ENCODE data around the gene PNPLA3.

The PNPLA3 gene

GRCh38 chr22:43923191-43923590, 414 bp upstream of the PNPLA3 start:
- Histone ChIP-seq H3K36me3 (ENCODE audit: control insufficient read depth in 1 of 2, insufficient read depth in 2 of 2, low read length in 2 of 2) (no peaks in the 10 kb centered on the region), H3K27ac (ENCODE audit: low read depth, low read length) (no peak overlapping the region), H3K4me1 (ENCODE audit: control insufficient read depth in 1 of 2, insufficient read depth in 2 of 2, low read length in 2 of 2) (peaks cover 6 to 24% of the 10 kb centered on the region in 2 donors), H3K27me3 (ENCODE audit: control insufficient read depth in 1 of 2, insufficient read depth in 2 of 2, low read length in 2 of 2) (no peaks in the 10 kb centered on the region), H3K9ac (ENCODE audit: low read depth in 1 of 2, low read length in 2 of 2) (peak overlapping the region in 1 of 2 donors; percentile 54), H3K9me3 (ENCODE audit: control insufficient read depth in 1 of 2, low read length in 2 of 2) (no peaks in the 10 kb centered on the region), H3K4me3 (ENCODE audit: low read depth in 1 of 2, low read length in 2 of 2) (peak overlapping the region; percentile 60 to 63)

GRCh38 chr22:43924877-43925276, 1.3 kb downstream of the PNPLA3 start:
- no peaks in the 10 kb centered on the region for H3K27me3 ChIP-seq (ENCODE audit: control insufficient read depth in 1 of 2, insufficient read depth in 2 of 2, low read length in 2 of 2)
- H3K4me1 ChIP-seq (ENCODE audit: control insufficient read depth in 1 of 2, insufficient read depth in 2 of 2, low read length in 2 of 2) = peaks cover 6 to 24% of the 10 kb centered on the region in 2 donors
- peaks cover 0 to 2% of the 10 kb centered on the region in 2 donors for H3K36me3 ChIP-seq (ENCODE audit: control insufficient read depth in 1 of 2, insufficient read depth in 2 of 2, low read length in 2 of 2)
- peak overlapping the region in 1 of 2 donors; percentile 1 for H3K9ac ChIP-seq (ENCODE audit: low read depth in 1 of 2, low read length in 2 of 2)
- H3K27ac ChIP-seq (ENCODE audit: low read depth, low read length) = no peak overlapping the region
- H3K4me3 ChIP-seq (ENCODE audit: low read depth in 1 of 2, low read length in 2 of 2) = peak overlapping the region in 1 of 2 donors; percentile 37
- no peaks in the 10 kb centered on the region for H3K9me3 ChIP-seq (ENCODE audit: control insufficient read depth in 1 of 2, low read length in 2 of 2)

GRCh38 chr22:43925433-43926348, 2.1 kb downstream of the PNPLA3 start:
- Histone ChIP-seq H3K27me3 (ENCODE audit: control insufficient read depth in 1 of 2, insufficient read depth in 2 of 2, low read length in 2 of 2) (no peaks in the 10 kb centered on the region), H3K4me1 (ENCODE audit: control insufficient read depth in 1 of 2, insufficient read depth in 2 of 2, low read length in 2 of 2) (peaks cover 6 to 24% of the 10 kb centered on the region in 2 donors), H3K36me3 (ENCODE audit: control insufficient read depth in 1 of 2, insufficient read depth in 2 of 2, low read length in 2 of 2) (peaks cover 0 to 2% of the 10 kb centered on the region in 2 donors), H3K27ac (ENCODE audit: low read depth, low read length) (no peak overlapping the region), H3K9me3 (ENCODE audit: control insufficient read depth in 1 of 2, low read length in 2 of 2) (no peaks in the 10 kb centered on the region), H3K4me3 (ENCODE audit: low read depth in 1 of 2, low read length in 2 of 2) (peak overlapping the region in 1 of 2 donors; percentile 37), H3K9ac (ENCODE audit: low read depth in 1 of 2, low read length in 2 of 2) (peak overlapping the region in 1 of 2 donors; percentile 1)

- Histone ChIP-seq H3K4me1 (ENCODE audit: control insufficient read depth in 1 of 2, insufficient read depth in 2 of 2, low read length in 2 of 2) (peaks cover 6 to 24% of the 10 kb centered on the region in 2 donors), H3K36me3 (ENCODE audit: control insufficient read depth in 1 of 2, insufficient read depth in 2 of 2, low read length in 2 of 2) (peaks cover 0 to 2% of the 10 kb centered on the region in 2 donors), H3K27ac (ENCODE audit: low read depth, low read length) (no peak overlapping the region), H3K27me3 (ENCODE audit: control insufficient read depth in 1 of 2, insufficient read depth in 2 of 2, low read length in 2 of 2) (no peaks in the 10 kb centered on the region), H3K9me3 (ENCODE audit: control insufficient read depth in 1 of 2, low read length in 2 of 2) (no peaks in the 10 kb centered on the region), H3K9ac (ENCODE audit: low read depth in 1 of 2, low read length in 2 of 2) (no peak overlapping the region), H3K4me3 (ENCODE audit: low read depth in 1 of 2, low read length in 2 of 2) (no peak overlapping the region)
These were observed 2.7 kb downstream of the PNPLA3 start for GRCh38 chr22:43926349-43926710.

- Histone ChIP-seq H3K36me3 (ENCODE audit: control insufficient read depth in 1 of 2, insufficient read depth in 2 of 2, low read length in 2 of 2) (peaks cover 0 to 9% of the 10 kb centered on the region in 2 donors), H3K27ac (ENCODE audit: low read depth, low read length) (no peak overlapping the region), H3K9me3 (ENCODE audit: control insufficient read depth in 1 of 2, low read length in 2 of 2) (no peaks in the 10 kb centered on the region), H3K9ac (ENCODE audit: low read depth in 1 of 2, low read length in 2 of 2) (no peak overlapping the region), H3K4me1 (ENCODE audit: control insufficient read depth in 1 of 2, insufficient read depth in 2 of 2, low read length in 2 of 2) (peaks cover 6 to 18% of the 10 kb centered on the region in 2 donors), H3K27me3 (ENCODE audit: control insufficient read depth in 1 of 2, insufficient read depth in 2 of 2, low read length in 2 of 2) (no peaks in the 10 kb centered on the region), H3K4me3 (ENCODE audit: low read depth in 1 of 2, low read length in 2 of 2) (no peak overlapping the region)
These were observed 4.9 kb downstream of the PNPLA3 start for GRCh38 chr22:43928468-43928867.

- H3K36me3 ChIP-seq (ENCODE audit: control insufficient read depth in 1 of 2, insufficient read depth in 2 of 2, low read length in 2 of 2) = peaks cover 0 to 9% of the 10 kb centered on the region in 2 donors
- H3K27ac ChIP-seq (ENCODE audit: low read depth, low read length) = no peak overlapping the region
- H3K9ac ChIP-seq (ENCODE audit: low read depth in 1 of 2, low read length in 2 of 2) = no peak overlapping the region
- no peaks in the 10 kb centered on the region for H3K9me3 ChIP-seq (ENCODE audit: control insufficient read depth in 1 of 2, low read length in 2 of 2)
- no peak overlapping the region for H3K4me3 ChIP-seq (ENCODE audit: low read depth in 1 of 2, low read length in 2 of 2)
- peaks cover 6 to 16% of the 10 kb centered on the region in 2 donors for H3K4me1 ChIP-seq (ENCODE audit: control insufficient read depth in 1 of 2, insufficient read depth in 2 of 2, low read length in 2 of 2)
- no peaks in the 10 kb centered on the region for H3K27me3 ChIP-seq (ENCODE audit: control insufficient read depth in 1 of 2, insufficient read depth in 2 of 2, low read length in 2 of 2)
These were observed 5.3 kb downstream of the PNPLA3 start for GRCh38 chr22:43928908-43929307.

GRCh38 chr22:43931771-43932170, 8.2 kb downstream of the PNPLA3 start:
- no peaks in the 10 kb centered on the region for H3K4me1 ChIP-seq (ENCODE audit: control insufficient read depth in 1 of 2, insufficient read depth in 2 of 2, low read length in 2 of 2)
- H3K36me3 ChIP-seq (ENCODE audit: control insufficient read depth in 1 of 2, insufficient read depth in 2 of 2, low read length in 2 of 2) = peaks cover 0 to 14% of the 10 kb centered on the region in 2 donors
- H3K27me3 ChIP-seq (ENCODE audit: control insufficient read depth in 1 of 2, insufficient read depth in 2 of 2, low read length in 2 of 2) = no peaks in the 10 kb centered on the region
- no peak overlapping the region for H3K27ac ChIP-seq (ENCODE audit: low read depth, low read length)
- H3K9ac ChIP-seq (ENCODE audit: low read depth in 1 of 2, low read length in 2 of 2) = no peak overlapping the region
- H3K4me3 ChIP-seq (ENCODE audit: low read depth in 1 of 2, low read length in 2 of 2) = no peak overlapping the region
- H3K9me3 ChIP-seq (ENCODE audit: control insufficient read depth in 1 of 2, low read length in 2 of 2) = no peaks in the 10 kb centered on the region

- Histone ChIP-seq H3K9ac (ENCODE audit: low read depth in 1 of 2, low read length in 2 of 2) (no peak overlapping the region), H3K27me3 (ENCODE audit: control insufficient read depth in 1 of 2, insufficient read depth in 2 of 2, low read length in 2 of 2) (no peaks in the 10 kb centered on the region), H3K27ac (ENCODE audit: low read depth, low read length) (no peak overlapping the region), H3K9me3 (ENCODE audit: control insufficient read depth in 1 of 2, low read length in 2 of 2) (no peaks in the 10 kb centered on the region), H3K4me3 (ENCODE audit: low read depth in 1 of 2, low read length in 2 of 2) (no peak overlapping the region), H3K4me1 (ENCODE audit: control insufficient read depth in 1 of 2, insufficient read depth in 2 of 2, low read length in 2 of 2) (no peaks in the 10 kb centered on the region), H3K36me3 (ENCODE audit: control insufficient read depth in 1 of 2, insufficient read depth in 2 of 2, low read length in 2 of 2) (peaks cover 0 to 16% of the 10 kb centered on the region in 2 donors)
These were observed 17.8 kb downstream of the PNPLA3 start for GRCh38 chr22:43941449-43941848.

- no peak overlapping the region for H3K9ac ChIP-seq (ENCODE audit: low read depth in 1 of 2, low read length in 2 of 2)
- H3K27me3 ChIP-seq (ENCODE audit: control insufficient read depth in 1 of 2, insufficient read depth in 2 of 2, low read length in 2 of 2) = no peaks in the 10 kb centered on the region
- H3K4me3 ChIP-seq (ENCODE audit: low read depth in 1 of 2, low read length in 2 of 2) = no peak overlapping the region
- peaks cover 0 to 5% of the 10 kb centered on the region in 2 donors for H3K36me3 ChIP-seq (ENCODE audit: control insufficient read depth in 1 of 2, insufficient read depth in 2 of 2, low read length in 2 of 2)
- no peak overlapping the region for H3K27ac ChIP-seq (ENCODE audit: low read depth, low read length)
- H3K9me3 ChIP-seq (ENCODE audit: control insufficient read depth in 1 of 2, low read length in 2 of 2) = no peaks in the 10 kb centered on the region
- no peaks in the 10 kb centered on the region for H3K4me1 ChIP-seq (ENCODE audit: control insufficient read depth in 1 of 2, insufficient read depth in 2 of 2, low read length in 2 of 2)
These were observed 21.2 kb downstream of the PNPLA3 start for GRCh38 chr22:43944670-43945430.

Data from duodenal mucosa (tissue), 2 donors.